HL-60 (cell line): Measurements from ENCODE around the gene CD200R1L.

ENCODE experiments used
- GABPA ChIP-seq: IDR thresholded peaks from 2 replicates; pipeline ENCODE4 v1.6.1; 2012; ENCODE audit warnings: low read depth
- POLR2AphosphoS5 ChIP-seq: IDR thresholded peaks from 2 replicates; pipeline ENCODE4 v1.6.1; 2012; ENCODE audit warnings: low read depth
- SPI1 ChIP-seq: IDR thresholded peaks from 2 replicates; pipeline ENCODE4 v1.6.1; 2012; ENCODE audit warnings: low read depth, mild to moderate bottlenecking, borderline replicate concordance
- TF ChIP-seq, protein P1 (sequence below): IDR thresholded peaks from one replicate; pipeline ENCODE4 v1.5.1; 2011; ENCODE audit warnings: low read length, control low read depth, inconsistent platforms; ENCODE audit not compliant: insufficient read depth
- TF ChIP-seq, protein P2 (sequence below): IDR thresholded peaks from 2 replicates; pipeline ENCODE4 v1.6.1; 2012; ENCODE audit warnings: low read depth; ENCODE audit not compliant: insufficient replicate concordance

DNA sequence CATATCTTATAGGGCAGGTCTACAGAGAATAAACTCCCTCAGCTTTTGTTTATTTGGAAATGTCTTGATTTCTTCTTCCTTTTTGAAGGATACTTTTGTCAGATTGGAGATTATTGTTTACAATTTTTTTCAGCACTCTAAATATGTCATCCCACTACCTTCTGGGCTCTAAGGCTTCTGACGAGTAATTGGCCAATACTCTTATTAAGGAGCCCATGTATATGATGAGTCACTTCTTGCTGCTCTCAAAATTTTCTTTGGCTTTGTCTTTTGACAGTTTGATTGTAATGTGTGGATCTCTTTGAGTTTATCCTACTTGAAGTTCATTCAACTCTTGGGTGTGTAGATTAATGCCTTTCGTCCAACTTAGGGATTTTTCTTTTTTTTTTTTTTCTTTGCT, 28.9 kb upstream of the CD200R1L start:
- TF ChIP-seq, protein P1, sequence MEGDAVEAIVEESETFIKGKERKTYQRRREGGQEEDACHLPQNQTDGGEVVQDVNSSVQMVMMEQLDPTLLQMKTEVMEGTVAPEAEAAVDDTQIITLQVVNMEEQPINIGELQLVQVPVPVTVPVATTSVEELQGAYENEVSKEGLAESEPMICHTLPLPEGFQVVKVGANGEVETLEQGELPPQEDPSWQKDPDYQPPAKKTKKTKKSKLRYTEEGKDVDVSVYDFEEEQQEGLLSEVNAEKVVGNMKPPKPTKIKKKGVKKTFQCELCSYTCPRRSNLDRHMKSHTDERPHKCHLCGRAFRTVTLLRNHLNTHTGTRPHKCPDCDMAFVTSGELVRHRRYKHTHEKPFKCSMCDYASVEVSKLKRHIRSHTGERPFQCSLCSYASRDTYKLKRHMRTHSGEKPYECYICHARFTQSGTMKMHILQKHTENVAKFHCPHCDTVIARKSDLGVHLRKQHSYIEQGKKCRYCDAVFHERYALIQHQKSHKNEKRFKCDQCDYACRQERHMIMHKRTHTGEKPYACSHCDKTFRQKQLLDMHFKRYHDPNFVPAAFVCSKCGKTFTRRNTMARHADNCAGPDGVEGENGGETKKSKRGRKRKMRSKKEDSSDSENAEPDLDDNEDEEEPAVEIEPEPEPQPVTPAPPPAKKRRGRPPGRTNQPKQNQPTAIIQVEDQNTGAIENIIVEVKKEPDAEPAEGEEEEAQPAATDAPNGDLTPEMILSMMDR: no peak
- TF ChIP-seq GABPA (no peak), POLR2AphosphoS5 (no peak), SPI1 (no peak)
- TF ChIP-seq, protein P2, sequence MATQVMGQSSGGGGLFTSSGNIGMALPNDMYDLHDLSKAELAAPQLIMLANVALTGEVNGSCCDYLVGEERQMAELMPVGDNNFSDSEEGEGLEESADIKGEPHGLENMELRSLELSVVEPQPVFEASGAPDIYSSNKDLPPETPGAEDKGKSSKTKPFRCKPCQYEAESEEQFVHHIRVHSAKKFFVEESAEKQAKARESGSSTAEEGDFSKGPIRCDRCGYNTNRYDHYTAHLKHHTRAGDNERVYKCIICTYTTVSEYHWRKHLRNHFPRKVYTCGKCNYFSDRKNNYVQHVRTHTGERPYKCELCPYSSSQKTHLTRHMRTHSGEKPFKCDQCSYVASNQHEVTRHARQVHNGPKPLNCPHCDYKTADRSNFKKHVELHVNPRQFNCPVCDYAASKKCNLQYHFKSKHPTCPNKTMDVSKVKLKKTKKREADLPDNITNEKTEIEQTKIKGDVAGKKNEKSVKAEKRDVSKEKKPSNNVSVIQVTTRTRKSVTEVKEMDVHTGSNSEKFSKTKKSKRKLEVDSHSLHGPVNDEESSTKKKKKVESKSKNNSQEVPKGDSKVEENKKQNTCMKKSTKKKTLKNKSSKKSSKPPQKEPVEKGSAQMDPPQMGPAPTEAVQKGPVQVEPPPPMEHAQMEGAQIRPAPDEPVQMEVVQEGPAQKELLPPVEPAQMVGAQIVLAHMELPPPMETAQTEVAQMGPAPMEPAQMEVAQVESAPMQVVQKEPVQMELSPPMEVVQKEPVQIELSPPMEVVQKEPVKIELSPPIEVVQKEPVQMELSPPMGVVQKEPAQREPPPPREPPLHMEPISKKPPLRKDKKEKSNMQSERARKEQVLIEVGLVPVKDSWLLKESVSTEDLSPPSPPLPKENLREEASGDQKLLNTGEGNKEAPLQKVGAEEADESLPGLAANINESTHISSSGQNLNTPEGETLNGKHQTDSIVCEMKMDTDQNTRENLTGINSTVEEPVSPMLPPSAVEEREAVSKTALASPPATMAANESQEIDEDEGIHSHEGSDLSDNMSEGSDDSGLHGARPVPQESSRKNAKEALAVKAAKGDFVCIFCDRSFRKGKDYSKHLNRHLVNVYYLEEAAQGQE: no peak
